ENCODE measurements around the gene ADPRS.

The ADPRS gene

DNA sequence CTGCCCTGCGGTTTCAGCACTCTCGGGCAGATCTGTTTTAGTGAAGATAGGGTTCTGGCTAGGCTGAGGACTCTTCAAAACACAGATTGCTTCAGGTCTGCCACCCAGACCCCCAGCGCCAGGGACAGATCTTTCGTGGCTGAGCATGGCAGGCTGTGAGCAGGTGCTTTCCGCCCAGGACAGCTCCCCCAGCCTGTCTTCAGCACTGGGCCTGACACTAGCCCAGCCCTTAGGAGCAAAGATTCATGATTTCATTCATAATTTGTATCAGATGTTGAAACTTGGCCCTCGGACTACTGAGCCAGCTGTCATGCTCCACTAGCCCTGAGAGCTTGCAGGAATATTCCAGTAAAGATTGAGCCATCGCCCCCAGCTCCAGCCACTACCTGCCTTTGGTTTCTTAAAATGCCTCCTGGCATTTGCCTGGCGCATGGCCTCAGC, 5.9 kb downstream of the ADPRS start:
- H3K4me1 ChIP-seq (ENCODE audit: control insufficient read depth in 2 of 2, insufficient read depth in 2 of 2, low read length in 2 of 2), result peaks cover 4 to 6% of the 10 kb centered on the region in 2 donors

GRCh38 chr1:36095760-36096405, 7.2 kb downstream of the ADPRS start:
- no peaks in the 10 kb centered on the region for H3K27me3 ChIP-seq (ENCODE audit: control insufficient read depth in 2 of 2, insufficient read depth in 2 of 2, low read length in 2 of 2)
- H3K36me3 ChIP-seq (ENCODE audit: control insufficient read depth in 2 of 2, insufficient read depth in 2 of 2, low read length in 2 of 2), result peaks cover 39 to 41% of the 10 kb centered on the region in 2 donors
- peaks cover 0 to 3% of the 10 kb centered on the region in 2 donors for H3K4me1 ChIP-seq (ENCODE audit: control insufficient read depth in 2 of 2, insufficient read depth in 2 of 2, low read length in 2 of 2)
- H3K9ac ChIP-seq (ENCODE audit: low read depth in 1 of 2, low read length in 2 of 2), result no peak overlapping the region
- no peak overlapping the region for H3K27ac ChIP-seq (ENCODE audit: low read depth in 2 of 2, low read length in 2 of 2)
- no peak overlapping the region for H3K4me3 ChIP-seq (ENCODE audit: low read length in 2 of 2)
- no peaks in the 10 kb centered on the region for H3K9me3 ChIP-seq (ENCODE audit: control insufficient read depth in 2 of 2, low read length in 2 of 2)

More for the DNA sequence above, 5.9 kb downstream of the ADPRS start:
- Histone ChIP-seq H3K9ac (ENCODE audit: low read depth in 1 of 2, low read length in 2 of 2) (no peak overlapping the region), H3K36me3 (ENCODE audit: control insufficient read depth in 2 of 2, insufficient read depth in 2 of 2, low read length in 2 of 2) (peaks cover 39 to 41% of the 10 kb centered on the region in 2 donors), H3K27me3 (ENCODE audit: control insufficient read depth in 2 of 2, insufficient read depth in 2 of 2, low read length in 2 of 2) (no peaks in the 10 kb centered on the region), H3K27ac (ENCODE audit: low read depth in 2 of 2, low read length in 2 of 2) (no peak overlapping the region), H3K9me3 (ENCODE audit: control insufficient read depth in 2 of 2, low read length in 2 of 2) (no peaks in the 10 kb centered on the region), H3K4me3 (ENCODE audit: low read length in 2 of 2) (no peak overlapping the region)

GRCh38 chr1:36096500-36097432, 8.1 kb downstream of the ADPRS start:
- Histone ChIP-seq H3K27me3 (ENCODE audit: control insufficient read depth in 2 of 2, insufficient read depth in 2 of 2, low read length in 2 of 2) (no peaks in the 10 kb centered on the region), H3K9ac (ENCODE audit: low read depth in 1 of 2, low read length in 2 of 2) (no peak overlapping the region), H3K4me1 (ENCODE audit: control insufficient read depth in 2 of 2, insufficient read depth in 2 of 2, low read length in 2 of 2) (peaks cover 0 to 3% of the 10 kb centered on the region in 2 donors), H3K4me3 (ENCODE audit: low read length in 2 of 2) (no peak overlapping the region), H3K9me3 (ENCODE audit: control insufficient read depth in 2 of 2, low read length in 2 of 2) (no peaks in the 10 kb centered on the region), H3K36me3 (ENCODE audit: control insufficient read depth in 2 of 2, insufficient read depth in 2 of 2, low read length in 2 of 2) (peaks cover 32% of the 10 kb centered on the region in 2 donors), H3K27ac (ENCODE audit: low read depth in 2 of 2, low read length in 2 of 2) (no peak overlapping the region)

DNA sequence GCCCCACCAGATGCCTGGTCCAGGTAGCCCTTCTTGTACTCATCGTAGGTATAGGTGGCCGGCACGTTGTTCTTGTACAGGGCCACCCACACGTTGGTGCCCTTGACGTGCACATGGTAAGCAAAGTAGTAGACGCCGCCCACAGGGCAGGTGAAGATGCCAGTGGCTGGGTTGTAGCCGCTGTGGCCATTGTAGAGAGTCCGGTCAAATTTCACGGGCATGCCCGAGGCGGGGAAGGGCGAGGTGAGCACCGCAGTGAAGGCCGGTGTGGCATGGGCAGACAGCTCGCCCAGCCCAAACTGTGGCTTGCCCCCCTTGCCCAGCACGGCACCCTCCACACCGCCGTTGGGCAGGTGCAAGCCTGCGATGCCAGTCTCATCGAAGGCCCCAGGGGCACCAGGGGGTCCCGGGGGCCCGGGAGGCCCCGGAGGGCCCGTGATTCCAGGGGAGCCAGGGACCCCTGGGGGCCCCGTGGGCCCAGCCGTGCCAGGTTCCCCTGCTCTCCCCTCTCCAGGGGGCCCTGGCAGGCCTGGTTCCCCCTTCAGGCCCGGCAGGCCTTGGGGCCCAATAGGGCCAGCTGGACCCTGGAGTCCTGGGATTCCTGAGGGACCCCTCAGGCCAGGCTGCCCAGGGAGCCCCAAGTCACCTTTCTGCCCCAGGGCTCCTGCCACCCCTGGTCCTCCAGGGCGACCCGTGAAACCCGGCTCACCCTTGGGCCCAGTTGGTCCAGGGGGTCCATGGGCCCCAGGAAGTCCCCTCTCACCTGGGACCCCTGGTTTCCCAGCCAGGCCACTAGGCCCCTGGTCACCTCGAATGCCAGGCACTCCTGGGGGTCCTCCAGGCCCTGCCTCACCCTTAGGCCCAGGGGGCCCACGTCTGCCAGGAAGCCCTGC, 9.2 kb downstream of the ADPRS start:
- no peaks in the 10 kb centered on the region for H3K27me3 ChIP-seq (ENCODE audit: control insufficient read depth in 2 of 2, insufficient read depth in 2 of 2, low read length in 2 of 2)
- peaks cover 20% of the 10 kb centered on the region in 2 donors for H3K36me3 ChIP-seq (ENCODE audit: control insufficient read depth in 2 of 2, insufficient read depth in 2 of 2, low read length in 2 of 2)
- no peak overlapping the region for H3K27ac ChIP-seq (ENCODE audit: low read depth in 2 of 2, low read length in 2 of 2)
- no peak overlapping the region for H3K9ac ChIP-seq (ENCODE audit: low read depth in 1 of 2, low read length in 2 of 2)
- no peaks in the 10 kb centered on the region for H3K9me3 ChIP-seq (ENCODE audit: control insufficient read depth in 2 of 2, low read length in 2 of 2)
- peaks cover 0 to 3% of the 10 kb centered on the region in 2 donors for H3K4me1 ChIP-seq (ENCODE audit: control insufficient read depth in 2 of 2, insufficient read depth in 2 of 2, low read length in 2 of 2)
- H3K4me3 ChIP-seq (ENCODE audit: low read length in 2 of 2), result no peak overlapping the region

GRCh38 chr1:36098650-36099365, 10.1 kb downstream of the ADPRS start:
- H3K27me3 ChIP-seq (ENCODE audit: control insufficient read depth in 2 of 2, insufficient read depth in 2 of 2, low read length in 2 of 2), result no peaks in the 10 kb centered on the region
- H3K9me3 ChIP-seq (ENCODE audit: control insufficient read depth in 2 of 2, low read length in 2 of 2), result no peaks in the 10 kb centered on the region
- H3K9ac ChIP-seq (ENCODE audit: low read depth in 1 of 2, low read length in 2 of 2), result no peak overlapping the region
- H3K36me3 ChIP-seq (ENCODE audit: control insufficient read depth in 2 of 2, insufficient read depth in 2 of 2, low read length in 2 of 2), result peaks cover 11 to 12% of the 10 kb centered on the region in 2 donors
- peaks cover 0 to 3% of the 10 kb centered on the region in 2 donors for H3K4me1 ChIP-seq (ENCODE audit: control insufficient read depth in 2 of 2, insufficient read depth in 2 of 2, low read length in 2 of 2)
- H3K27ac ChIP-seq (ENCODE audit: low read depth in 2 of 2, low read length in 2 of 2), result no peak overlapping the region
- H3K4me3 ChIP-seq (ENCODE audit: low read length in 2 of 2), result no peak overlapping the region

GRCh38 chr1:36099681-36100341, 11.1 kb downstream of the ADPRS start:
- peaks cover 3% of the 10 kb centered on the region in 2 donors for H3K36me3 ChIP-seq (ENCODE audit: control insufficient read depth in 2 of 2, insufficient read depth in 2 of 2, low read length in 2 of 2)
- peaks cover 0 to 3% of the 10 kb centered on the region in 2 donors for H3K4me1 ChIP-seq (ENCODE audit: control insufficient read depth in 2 of 2, insufficient read depth in 2 of 2, low read length in 2 of 2)
- no peak overlapping the region for H3K4me3 ChIP-seq (ENCODE audit: low read length in 2 of 2)
- H3K27ac ChIP-seq (ENCODE audit: low read depth in 2 of 2, low read length in 2 of 2), result no peak overlapping the region
- no peak overlapping the region for H3K9ac ChIP-seq (ENCODE audit: low read depth in 1 of 2, low read length in 2 of 2)
- no peaks in the 10 kb centered on the region for H3K9me3 ChIP-seq (ENCODE audit: control insufficient read depth in 2 of 2, low read length in 2 of 2)
- no peaks in the 10 kb centered on the region for H3K27me3 ChIP-seq (ENCODE audit: control insufficient read depth in 2 of 2, insufficient read depth in 2 of 2, low read length in 2 of 2)

DNA sequence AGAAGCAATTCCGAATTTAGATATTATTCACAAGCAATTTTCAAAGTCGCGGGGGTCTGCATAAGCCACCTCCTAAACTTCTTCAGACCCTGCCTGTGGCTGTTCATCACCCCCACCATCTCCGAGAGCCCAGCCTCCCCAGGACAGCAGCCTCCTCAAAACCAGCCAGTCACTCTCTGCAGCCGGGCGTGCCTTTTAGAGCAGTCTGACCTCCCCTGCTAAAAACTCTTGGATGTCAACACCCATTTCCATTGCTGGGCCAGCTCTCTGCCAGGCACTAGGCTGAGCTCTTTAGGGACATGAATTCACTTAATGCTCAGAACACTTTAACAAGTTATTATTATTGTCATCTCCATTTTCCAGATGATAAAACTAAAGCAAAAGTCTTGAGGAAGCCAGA, 11.7 kb downstream of the ADPRS start:
- H3K36me3 ChIP-seq (ENCODE audit: control insufficient read depth in 2 of 2, insufficient read depth in 2 of 2, low read length in 2 of 2), result peaks cover 0 to 2% of the 10 kb centered on the region in 2 donors
- no peak overlapping the region for H3K9ac ChIP-seq (ENCODE audit: low read depth in 1 of 2, low read length in 2 of 2)
- peaks cover 0 to 3% of the 10 kb centered on the region in 2 donors for H3K4me1 ChIP-seq (ENCODE audit: control insufficient read depth in 2 of 2, insufficient read depth in 2 of 2, low read length in 2 of 2)
- H3K4me3 ChIP-seq (ENCODE audit: low read length in 2 of 2), result no peak overlapping the region
- H3K27ac ChIP-seq (ENCODE audit: low read depth in 2 of 2, low read length in 2 of 2), result no peak overlapping the region
- no peaks in the 10 kb centered on the region for H3K27me3 ChIP-seq (ENCODE audit: control insufficient read depth in 2 of 2, insufficient read depth in 2 of 2, low read length in 2 of 2)
- H3K9me3 ChIP-seq (ENCODE audit: control insufficient read depth in 2 of 2, low read length in 2 of 2), result no peaks in the 10 kb centered on the region

- H3K4me3 ChIP-seq (ENCODE audit: low read length in 2 of 2), result no peak overlapping the region
- H3K27ac ChIP-seq (ENCODE audit: low read depth in 2 of 2, low read length in 2 of 2), result no peak overlapping the region
- H3K36me3 ChIP-seq (ENCODE audit: control insufficient read depth in 2 of 2, insufficient read depth in 2 of 2, low read length in 2 of 2), result no peaks in the 10 kb centered on the region
- no peaks in the 10 kb centered on the region for H3K9me3 ChIP-seq (ENCODE audit: control insufficient read depth in 2 of 2, low read length in 2 of 2)
- no peak overlapping the region for H3K9ac ChIP-seq (ENCODE audit: low read depth in 1 of 2, low read length in 2 of 2)
- peaks cover 0 to 3% of the 10 kb centered on the region in 2 donors for H3K4me1 ChIP-seq (ENCODE audit: control insufficient read depth in 2 of 2, insufficient read depth in 2 of 2, low read length in 2 of 2)
- H3K27me3 ChIP-seq (ENCODE audit: control insufficient read depth in 2 of 2, insufficient read depth in 2 of 2, low read length in 2 of 2), result no peaks in the 10 kb centered on the region
Observed at GRCh38 chr1:36101546-36101945, 12.9 kb downstream of the ADPRS start.

- Histone ChIP-seq H3K27ac (ENCODE audit: low read depth in 2 of 2, low read length in 2 of 2) (no peak overlapping the region), H3K4me1 (ENCODE audit: control insufficient read depth in 2 of 2, insufficient read depth in 2 of 2, low read length in 2 of 2) (no peaks in the 10 kb centered on the region), H3K9ac (ENCODE audit: low read depth in 1 of 2, low read length in 2 of 2) (no peak overlapping the region), H3K27me3 (ENCODE audit: control insufficient read depth in 2 of 2, insufficient read depth in 2 of 2, low read length in 2 of 2) (no peaks in the 10 kb centered on the region), H3K9me3 (ENCODE audit: control insufficient read depth in 2 of 2, low read length in 2 of 2) (no peaks in the 10 kb centered on the region), H3K4me3 (ENCODE audit: low read length in 2 of 2) (no peak overlapping the region), H3K36me3 (ENCODE audit: control insufficient read depth in 2 of 2, insufficient read depth in 2 of 2, low read length in 2 of 2) (no peaks in the 10 kb centered on the region)
Observed at GRCh38 chr1:36106269-36106668, 17.6 kb downstream of the ADPRS start.
